AG04450 (cell line): ENCODE measurements around the gene MSLN. TPM values are rescaled to one million over a fixed set of nuclear protein-coding genes. Genes with fewer than 3 reads are reported as not detected.

ENCODE experiments used
- CTCF ChIA-PET: fragments of 300-600, 350-600 bp; formaldehyde crosslinking; extraction: SDS; loops from one replicate; lab custom pipeline; 2022; ENCODE audit warnings: antibody characterized with exemption, inconsistent platforms; lab: Charles Lee
- POLR2A ChIA-PET: fragments of 350-600 bp; formaldehyde crosslinking; extraction: SDS; loops from one replicate; lab custom pipeline; 2021; ENCODE audit warnings: antibody characterized with exemption, inconsistent platforms; lab: Yijun Ruan, JAX
- DNase-seq: peaks from one replicate; pipeline ENCODE4 v3.0.0-alpha.2; 2011; ENCODE audit warnings: low read depth, low spot score
- H3K27ac ChIP-seq: one replicate; pipeline ENCODE4 v1.5.1; 2012; ENCODE audit warnings: low read depth, low read length, control low read depth
- H3K27me3 ChIP-seq: one replicate; pipeline ENCODE4 v1.6.0; 2012; ENCODE audit warnings: low read length; ENCODE audit not compliant: control insufficient read depth, insufficient read depth
- H3K4me3 ChIP-seq: 2 replicates; pipeline ENCODE4 v1.5.1; 2011; ENCODE audit warnings: mild to moderate bottlenecking, low read depth, low read length, control low read depth
- H3K9me3 ChIP-seq: 2 replicates; pipeline ENCODE4 v1.5.1; 2012; ENCODE audit warnings: low read length; ENCODE audit not compliant: control insufficient read depth, insufficient read depth
- polyA plus RNA-seq: library from polyadenylated mRNA; depleted of rRNA; stranded (reverse); fragments of >200 nt; gene quantifications from 2 replicates; pipeline ENCODE4 v1.2.3, GENCODE V29; 2011
- TF ChIP-seq, protein P1 (sequence below): IDR thresholded peaks from 2 replicates; pipeline ENCODE4 v1.5.1; 2011; ENCODE audit warnings: low read depth, low read length, control low read depth, inconsistent platforms

The MSLN gene
- polyA plus RNA-seq, 1 experiment = 0.11 TPM

DNA sequence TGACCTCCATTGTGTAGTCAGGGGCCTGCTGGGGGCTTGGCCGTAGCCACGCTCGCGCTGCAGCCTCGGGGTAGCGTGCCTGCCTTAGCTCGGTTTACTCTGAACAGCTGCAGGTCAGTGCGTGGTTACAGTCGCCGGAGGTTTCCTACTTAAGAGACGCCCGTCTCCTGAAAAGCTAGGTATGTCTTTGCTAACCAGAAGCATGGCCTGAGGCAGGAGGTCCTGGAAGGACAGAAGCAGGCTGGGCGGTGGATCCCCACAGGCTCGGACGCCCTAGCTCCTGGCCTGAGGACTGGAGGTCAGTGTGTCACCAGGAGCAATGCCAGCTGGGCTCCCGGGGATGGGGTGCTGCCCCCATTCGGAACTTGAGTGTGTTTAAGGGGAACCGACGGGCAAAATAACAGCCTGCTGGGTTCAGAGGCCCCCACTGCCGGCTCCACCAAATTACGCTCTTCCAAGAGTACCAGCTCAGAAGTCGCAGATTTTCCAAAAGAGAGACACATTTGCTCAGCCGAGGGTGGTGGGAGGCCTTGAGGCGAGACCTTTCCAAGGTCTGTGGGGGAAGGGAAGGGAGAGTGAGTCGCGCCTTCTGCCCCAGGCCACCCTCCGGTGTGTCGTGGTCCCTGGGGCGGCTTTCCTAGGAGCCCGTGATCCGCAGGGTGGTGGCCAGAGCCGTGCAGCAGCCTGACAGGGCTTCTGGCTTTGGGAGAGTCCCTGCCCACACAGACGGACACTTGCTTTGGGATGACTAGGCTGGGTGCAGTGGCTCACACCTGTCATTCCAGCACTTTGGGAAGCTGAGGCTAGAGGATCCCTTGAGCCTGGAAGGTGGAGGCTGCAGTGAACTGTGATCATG lies 43.9 kb downstream of the MSLN start:
- ChIA-PET POLR2A (no interaction called here), CTCF (no interaction called here)
- TF ChIP-seq, protein P1, sequence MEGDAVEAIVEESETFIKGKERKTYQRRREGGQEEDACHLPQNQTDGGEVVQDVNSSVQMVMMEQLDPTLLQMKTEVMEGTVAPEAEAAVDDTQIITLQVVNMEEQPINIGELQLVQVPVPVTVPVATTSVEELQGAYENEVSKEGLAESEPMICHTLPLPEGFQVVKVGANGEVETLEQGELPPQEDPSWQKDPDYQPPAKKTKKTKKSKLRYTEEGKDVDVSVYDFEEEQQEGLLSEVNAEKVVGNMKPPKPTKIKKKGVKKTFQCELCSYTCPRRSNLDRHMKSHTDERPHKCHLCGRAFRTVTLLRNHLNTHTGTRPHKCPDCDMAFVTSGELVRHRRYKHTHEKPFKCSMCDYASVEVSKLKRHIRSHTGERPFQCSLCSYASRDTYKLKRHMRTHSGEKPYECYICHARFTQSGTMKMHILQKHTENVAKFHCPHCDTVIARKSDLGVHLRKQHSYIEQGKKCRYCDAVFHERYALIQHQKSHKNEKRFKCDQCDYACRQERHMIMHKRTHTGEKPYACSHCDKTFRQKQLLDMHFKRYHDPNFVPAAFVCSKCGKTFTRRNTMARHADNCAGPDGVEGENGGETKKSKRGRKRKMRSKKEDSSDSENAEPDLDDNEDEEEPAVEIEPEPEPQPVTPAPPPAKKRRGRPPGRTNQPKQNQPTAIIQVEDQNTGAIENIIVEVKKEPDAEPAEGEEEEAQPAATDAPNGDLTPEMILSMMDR = no peak
- Histone ChIP-seq H3K27ac (no peak overlapping the region), H3K9me3 (peaks cover 10% of the 10 kb centered on the region), H3K4me3 (no peak overlapping the region), H3K27me3 (peaks cover 23% of the 10 kb centered on the region)
- DNase-seq = no peak

DNA sequence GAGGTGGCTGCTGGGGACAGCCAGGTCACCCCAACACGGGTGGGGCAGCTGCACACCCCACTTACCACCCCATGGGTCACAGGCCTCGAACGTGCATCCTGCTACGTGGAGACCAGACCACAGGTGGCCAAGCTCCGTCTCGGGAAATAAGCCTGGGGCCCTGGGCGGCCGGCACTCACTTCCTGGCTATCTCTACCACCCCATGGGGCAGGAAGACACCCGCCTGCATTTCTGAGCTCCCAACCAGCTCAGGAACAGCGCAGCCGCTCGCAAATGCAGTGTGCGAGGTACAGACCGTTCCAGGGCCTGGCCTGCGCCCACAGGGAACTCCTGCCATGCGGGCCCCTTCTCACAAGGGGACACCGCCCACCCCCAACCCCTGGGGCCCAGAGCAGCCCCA lies 44.9 kb downstream of the MSLN start:
- ChIA-PET POLR2A (no interaction called here), CTCF (no interaction called here)
- Histone ChIP-seq H3K9me3 (peaks cover 12% of the 10 kb centered on the region), H3K27me3 (peaks cover 16% of the 10 kb centered on the region), H3K27ac (no peak overlapping the region), H3K4me3 (no peak overlapping the region)
- TF ChIP-seq, protein P1 = no peak
- DNase-seq = no peak

DNA sequence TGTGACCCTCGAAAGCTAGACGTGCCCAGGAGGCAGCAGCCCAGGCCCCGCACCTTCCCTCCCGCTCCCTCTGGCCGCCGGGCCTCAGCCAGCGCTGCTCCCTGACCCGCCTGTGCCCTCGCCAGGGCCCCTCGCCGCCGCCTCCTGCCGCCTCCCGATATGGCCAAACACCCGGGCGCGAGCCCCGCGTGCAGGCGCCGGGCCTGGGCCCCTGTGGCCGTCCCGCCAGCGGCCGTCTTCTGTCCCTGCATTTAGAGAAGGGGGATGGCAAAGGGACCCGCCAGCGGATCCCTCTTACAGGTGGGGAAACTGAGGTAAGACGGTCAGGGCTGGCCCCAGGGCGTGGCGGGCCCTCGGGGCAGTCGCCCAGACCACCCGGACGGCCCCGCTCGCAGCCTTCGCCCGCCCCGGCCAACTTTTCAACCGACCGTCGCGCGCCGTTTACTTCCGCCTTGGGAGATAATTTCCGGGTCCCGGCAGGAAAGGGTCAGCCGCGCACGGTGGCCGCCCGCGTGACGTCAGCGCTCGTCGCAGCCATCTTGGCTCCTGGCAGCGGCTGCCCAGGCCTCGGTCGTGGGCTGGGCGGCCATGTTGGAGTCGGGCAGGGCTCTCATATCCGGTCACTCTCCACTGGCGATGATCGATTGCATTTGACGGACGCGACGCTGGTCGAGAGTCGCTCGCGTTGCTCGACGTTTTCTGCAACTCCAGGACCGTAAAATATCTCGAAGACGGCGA lies 47.0 kb downstream of the MSLN start:
- CTCF ChIA-PET = interaction anchor here (1.2 kb wide), 1 partner anchor 250 kb away, joined by 3 read pairs; no protein-coding TSS in a partner anchor
- H3K4me3 ChIP-seq = peak overlapping the region; percentile 85
- TF ChIP-seq, protein P1 = no peak
- no peaks in the 10 kb centered on the region for H3K27me3 ChIP-seq
- peaks cover 20% of the 10 kb centered on the region for H3K9me3 ChIP-seq
- POLR2A ChIA-PET = no interaction called here
- DNase-seq = peak; percentile 66
- no peak overlapping the region for H3K27ac ChIP-seq

DNA sequence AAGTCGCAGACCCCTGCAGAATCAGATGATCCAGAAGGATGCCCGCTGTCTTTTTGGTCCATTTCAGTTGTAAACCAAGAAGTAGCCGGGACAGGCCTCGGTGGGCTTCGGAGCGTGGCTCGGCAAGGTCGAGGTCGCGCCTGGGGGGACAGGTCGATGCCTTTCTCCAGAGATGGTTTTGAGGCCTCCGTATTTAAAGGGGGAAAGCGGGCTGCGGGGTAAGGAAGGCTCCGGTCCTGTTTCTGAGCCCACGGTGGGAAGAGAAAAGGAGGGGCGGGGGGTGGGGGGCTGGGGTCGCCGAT lies 47.5 kb downstream of the MSLN start:
- no peak for DNase-seq
- peak overlapping the region; percentile 85 for H3K4me3 ChIP-seq
- ChIA-PET CTCF (no interaction called here), POLR2A (no interaction called here)
- peaks cover under 1% of the 10 kb centered on the region for H3K27me3 ChIP-seq
- peaks cover 20% of the 10 kb centered on the region for H3K9me3 ChIP-seq
- no peak overlapping the region for H3K27ac ChIP-seq
- TF ChIP-seq, protein P1 = no peak
